Stimulated activated CD8-positive, alpha-beta memory T cell treated with anti-CD3 and anti-CD28 coated beads, Interleukin-12 subunit alpha, Interleukin-12 subunit beta, amount 100 ng/mL, for 4 hours (primary cell): ENCODE data around the gene STK17A.
"Not testable (repeated sequence)": the region's sequence is repeated elsewhere in the genome, so short reads cannot be mapped to it uniquely, and the experiment has no call there.

Source experiments
- DNase-seq: peaks from one replicate; pipeline ENCODE4 v3.0.0-alpha.2; 2020; ENCODE audit warnings: low read depth

The STK17A gene

DNA sequence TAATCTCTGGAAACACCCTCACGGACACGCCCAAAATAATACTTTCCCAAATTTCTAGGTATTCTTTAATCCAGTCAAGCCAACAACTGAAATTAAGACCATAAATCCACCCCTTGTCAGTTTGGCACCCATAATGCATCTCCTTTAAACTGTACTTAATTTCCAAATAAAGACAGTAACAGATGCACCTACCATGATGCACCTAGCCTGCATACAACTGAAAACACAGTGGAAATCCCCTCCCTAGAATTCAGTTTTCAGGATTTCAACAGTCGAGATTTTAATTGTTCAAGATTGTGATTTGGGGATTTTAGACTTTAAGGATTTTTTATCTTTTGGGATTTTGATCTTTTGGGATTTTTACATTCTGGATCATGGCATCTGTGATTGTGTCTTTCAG lies 17.1 kb downstream of the STK17A start:
- DNase-seq: no peak

DNA sequence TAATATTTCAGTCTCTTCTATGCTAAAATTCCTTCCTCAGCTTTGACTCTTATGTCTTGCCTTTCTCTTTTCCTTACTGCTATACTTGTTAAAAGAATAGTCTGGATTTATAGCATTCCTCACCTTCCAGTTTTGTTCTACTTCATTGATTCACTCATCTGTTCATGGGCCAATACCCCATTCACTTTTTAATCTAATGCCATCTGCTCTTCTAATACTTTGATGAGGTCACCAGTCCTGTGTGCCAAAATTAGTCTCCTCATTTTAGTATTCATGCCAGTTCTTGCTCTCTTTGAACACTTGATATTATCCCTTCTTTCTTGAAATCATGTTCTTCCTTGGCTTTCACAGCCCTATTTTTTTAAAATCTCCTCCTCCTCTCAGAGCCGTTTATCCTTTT lies 19.3 kb downstream of the STK17A start:
- no peak for DNase-seq

DNA sequence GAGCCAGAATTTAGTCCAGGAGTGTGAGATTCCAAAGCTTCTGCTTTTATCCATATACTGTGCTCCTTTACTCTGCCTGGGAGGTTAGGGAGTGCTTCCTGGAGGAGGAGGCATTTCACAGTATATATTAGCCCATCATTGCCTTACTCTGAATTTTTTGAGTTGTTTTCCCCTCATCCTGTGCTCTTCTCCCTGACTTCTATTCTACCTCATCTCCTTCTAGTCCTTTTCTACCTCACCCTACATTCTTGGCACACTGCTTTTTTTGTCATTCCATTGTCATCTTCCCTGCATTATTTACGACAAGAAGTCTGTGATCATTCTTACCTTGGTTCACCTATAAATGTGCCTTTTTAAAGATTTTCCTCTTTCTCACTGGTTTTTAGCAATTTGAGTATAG lies 21.3 kb downstream of the STK17A start:
- no peak for DNase-seq

DNA sequence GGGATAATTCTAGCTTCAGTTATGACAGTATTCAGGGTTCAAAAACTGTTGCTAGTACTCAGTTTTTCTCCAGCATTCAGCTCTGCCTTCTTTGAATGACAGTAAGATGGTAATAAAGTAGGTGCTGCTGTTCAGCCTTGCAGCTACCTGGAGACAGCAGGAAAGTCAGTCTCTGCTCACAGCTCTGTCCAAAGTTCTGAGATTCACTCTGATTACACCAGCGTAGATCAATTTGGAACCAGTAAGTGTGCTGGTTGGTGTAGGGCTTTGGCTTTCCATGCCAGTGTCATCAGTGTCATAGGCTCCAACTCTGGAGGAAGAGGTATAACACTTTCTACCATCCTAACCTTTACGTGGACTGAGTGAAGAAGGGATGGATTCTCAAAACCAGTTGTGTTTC lies 26.2 kb downstream of the STK17A start:
- no peak for DNase-seq

- DNase-seq: no peak
Measured at GRCh38 chr7:43612128-43612527, 29.2 kb downstream of the STK17A start.

DNA sequence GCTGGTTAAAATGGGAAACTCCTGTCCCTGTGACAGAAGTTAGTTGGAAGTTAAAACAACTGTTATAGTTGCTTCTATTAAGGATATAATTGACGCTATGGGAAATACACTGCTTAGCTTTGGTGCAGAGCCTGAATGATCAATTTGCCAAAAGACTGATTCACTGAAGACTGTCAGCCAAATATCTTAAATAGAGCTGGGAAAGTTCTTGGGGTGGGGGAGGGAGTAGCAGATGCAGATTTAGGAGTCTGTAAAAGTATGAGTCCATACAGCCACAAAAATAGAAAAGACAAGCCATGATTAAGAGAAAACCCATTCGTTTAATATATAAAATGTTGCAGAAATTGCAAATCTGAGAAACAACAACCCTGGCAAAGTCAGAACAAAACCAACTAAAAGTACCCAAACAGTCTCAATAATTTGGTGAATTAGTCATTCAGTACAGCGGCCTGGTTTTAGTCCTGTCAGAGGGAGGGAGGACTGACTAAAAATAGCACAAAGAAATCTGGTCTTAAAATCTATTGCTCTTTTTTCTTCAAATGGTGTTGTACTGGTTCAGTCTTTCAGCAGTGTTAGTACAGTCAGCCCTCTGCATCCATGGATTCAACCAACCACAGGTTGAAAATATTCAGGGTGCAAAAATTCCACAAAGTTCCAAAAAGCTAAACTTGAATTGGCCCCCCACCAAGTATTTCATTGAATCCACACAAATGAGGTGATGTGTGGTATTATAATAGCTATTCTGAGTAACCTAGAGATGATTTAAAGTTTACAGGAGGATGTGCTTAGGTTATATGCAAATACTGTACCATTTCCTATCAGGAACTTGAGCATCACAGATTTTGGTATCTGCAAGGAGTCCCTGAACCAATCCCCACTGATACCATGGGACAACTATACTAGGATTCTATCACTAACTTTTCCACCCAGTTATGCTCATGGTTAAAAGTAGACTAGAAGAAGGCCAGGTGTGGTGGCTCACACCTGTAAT lies 30.0 kb downstream of the STK17A start:
- no peak for DNase-seq

GRCh38 chr7:43615558-43616145 lies 32.7 kb downstream of the STK17A start:
- DNase-seq: no peak

DNA sequence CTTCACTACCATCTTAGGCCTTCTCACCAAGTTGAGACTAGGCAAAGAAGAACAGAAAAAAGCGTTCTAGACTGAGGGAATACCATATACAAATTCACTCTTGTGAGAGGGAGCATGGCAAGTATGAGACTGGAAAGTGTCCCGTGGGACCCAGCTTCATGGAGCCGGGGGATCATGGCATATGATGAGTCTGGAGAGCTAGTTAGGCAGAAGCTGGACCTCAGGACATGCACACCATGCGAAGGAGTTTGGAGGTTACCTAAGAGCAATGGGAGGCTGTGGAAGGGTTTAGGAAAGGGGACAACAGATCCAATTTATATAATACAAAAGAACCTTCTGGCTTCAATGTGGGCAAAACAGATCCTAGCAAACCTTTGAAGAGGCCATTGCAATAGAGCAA lies 34.1 kb downstream of the STK17A start:
- no peak for DNase-seq

GRCh38 chr7:43618073-43618472 lies 35.2 kb downstream of the STK17A start:
- no peak for DNase-seq

DNA sequence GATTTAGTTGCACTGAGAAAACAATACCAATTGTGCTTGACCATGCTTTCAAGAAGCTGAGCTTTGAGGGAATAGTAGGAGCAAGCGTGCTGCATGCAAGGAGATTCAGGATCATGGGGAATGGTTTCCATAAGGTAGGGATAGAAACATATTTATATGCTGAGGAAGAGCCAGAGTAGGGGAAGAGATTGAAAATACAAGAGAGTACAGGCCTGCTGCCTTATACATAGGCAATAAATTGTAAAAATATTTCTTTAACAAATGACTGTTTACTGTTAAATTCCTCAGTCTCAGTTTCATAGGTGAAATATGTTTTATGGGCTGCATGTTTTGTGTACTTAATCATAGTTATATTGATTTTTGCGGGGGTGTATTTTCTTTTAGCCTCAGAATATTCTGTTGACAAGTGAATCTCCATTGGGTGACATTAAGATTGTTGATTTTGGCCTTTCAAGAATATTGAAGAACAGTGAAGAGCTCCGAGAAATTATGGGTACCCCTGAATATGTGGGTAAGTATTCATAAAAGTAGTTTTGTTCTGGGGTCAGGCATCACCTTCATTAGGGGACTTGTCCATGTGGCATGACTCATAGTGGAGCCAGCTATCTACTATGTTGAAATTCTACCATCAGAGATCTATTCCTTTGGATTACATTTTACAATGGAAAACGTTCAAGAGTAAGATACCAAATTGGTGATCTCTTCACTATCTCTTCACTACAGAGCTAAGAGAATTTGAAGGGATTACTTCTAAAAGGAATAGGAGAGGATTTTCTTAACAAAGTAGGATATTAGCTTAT lies 36.5 kb downstream of the STK17A start:
- no peak for DNase-seq

- no peak for DNase-seq
Measured at GRCh38 chr7:43621729-43622448, 39.0 kb downstream of the STK17A start.

- DNase-seq: no peak
Measured at GRCh38 chr7:43624156-43624555, 41.2 kb downstream of the STK17A start.

- DNase-seq: peak; percentile 38
Measured at GRCh38 chr7:43625453-43625852, 42.5 kb downstream of the STK17A start.

GRCh38 chr7:43625980-43626379 lies 43.1 kb downstream of the STK17A start:
- DNase-seq: no peak

DNA sequence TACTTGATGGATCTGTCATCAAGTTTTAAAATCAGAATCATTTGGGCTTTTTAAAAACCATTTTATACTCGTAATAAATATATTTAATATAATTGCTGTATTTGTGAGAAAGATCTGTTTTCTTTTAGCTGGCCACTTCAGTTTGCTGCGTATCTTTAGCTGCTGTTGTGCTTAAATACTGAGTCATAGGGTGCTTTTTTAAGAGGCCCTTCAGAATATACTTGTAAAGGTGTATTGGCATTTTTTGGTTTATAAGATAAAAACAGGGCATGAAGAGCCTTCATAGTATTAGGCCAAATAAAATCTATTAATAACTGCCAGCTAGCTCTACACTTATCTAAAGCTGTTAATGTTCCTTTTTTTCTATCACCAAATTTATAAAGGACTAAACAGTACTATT lies 43.8 kb downstream of the STK17A start:
- DNase-seq: no peak

DNA sequence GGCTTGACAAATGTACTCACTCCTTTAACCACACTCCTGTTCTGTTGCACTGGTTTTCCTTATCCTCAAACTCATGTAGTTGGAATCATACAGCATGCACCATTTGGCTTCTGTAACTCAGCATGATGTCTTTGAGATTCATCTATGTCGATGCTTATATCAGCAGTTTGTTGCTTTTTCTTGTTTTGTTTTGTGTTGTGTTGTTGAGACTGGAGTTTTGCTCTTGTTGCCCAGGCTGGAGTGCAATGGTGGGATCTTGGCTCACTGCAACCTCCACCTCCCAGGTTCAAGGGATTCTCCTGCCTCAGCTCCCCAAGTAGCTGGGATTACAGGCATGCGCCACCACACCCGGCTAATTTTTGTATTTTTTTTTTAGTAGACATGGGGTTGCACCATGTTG lies 44.9 kb downstream of the STK17A start:
- DNase-seq: not testable (repeated sequence)

GRCh38 chr7:43628431-43628830 lies 45.5 kb downstream of the STK17A start:
- no peak for DNase-seq

GRCh38 chr7:43629857-43630256 lies 46.9 kb downstream of the STK17A start:
- no peak for DNase-seq

GRCh38 chr7:43630482-43630881 lies 47.6 kb downstream of the STK17A start:
- no peak for DNase-seq

DNA sequence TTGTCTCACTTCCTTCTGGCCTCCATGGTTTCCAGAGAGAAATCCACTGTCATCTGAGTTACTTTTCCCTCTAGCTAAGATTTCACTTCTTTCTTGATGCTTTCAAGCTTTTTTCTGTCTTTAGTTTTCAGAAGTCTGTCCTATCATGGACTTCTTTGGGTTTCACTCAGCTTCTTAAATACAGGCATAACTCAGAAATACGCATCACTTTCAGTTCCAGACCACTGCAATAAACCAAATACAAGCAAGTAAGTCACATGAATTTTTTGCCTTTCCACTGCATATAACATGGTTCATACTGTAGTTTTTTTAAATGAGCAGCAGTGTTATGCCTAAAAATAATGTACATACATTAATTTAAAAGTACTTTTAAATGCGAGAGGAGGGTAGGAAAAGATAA lies 48.7 kb downstream of the STK17A start:
- DNase-seq: no peak

GRCh38 chr7:43632746-43633145 lies 49.8 kb downstream of the STK17A start:
- DNase-seq: no peak

DNA sequence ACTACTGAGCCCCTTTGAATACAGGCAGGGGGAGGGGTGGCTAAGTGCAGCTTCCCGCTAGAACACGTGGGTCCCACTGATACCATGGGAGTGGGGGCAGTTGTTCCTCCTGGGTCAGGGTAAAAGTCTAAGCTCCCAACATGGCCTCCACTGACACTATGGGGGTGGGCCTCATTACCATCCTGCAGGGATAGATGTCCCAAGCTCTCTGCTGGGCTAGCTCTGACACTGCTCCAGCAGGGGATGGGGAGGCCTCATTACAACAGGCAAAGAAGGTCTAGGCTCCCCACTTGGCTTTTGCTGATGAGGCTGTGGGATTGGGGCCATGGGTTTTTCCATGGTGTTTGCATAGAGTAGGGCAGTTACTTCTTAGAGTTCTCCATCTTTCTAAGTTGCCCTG lies 51.5 kb downstream of the STK17A start:
- DNase-seq: no peak
